ENCODE measurements around the gene CEP192. TPM values are rescaled to one million over a fixed set of nuclear protein-coding genes. Genes with fewer than 3 reads are reported as not detected.
A peak's percentile ranks its signal among the peaks of the same experiment; 100 is the strongest.

The CEP192 gene
- total and polyA plus RNA-seq, 2 of the 13 experiments (the other 11 are each of a cell fraction or from before 2014, with no cell fraction given), result 15.3 to 24.7 TPM

DNA sequence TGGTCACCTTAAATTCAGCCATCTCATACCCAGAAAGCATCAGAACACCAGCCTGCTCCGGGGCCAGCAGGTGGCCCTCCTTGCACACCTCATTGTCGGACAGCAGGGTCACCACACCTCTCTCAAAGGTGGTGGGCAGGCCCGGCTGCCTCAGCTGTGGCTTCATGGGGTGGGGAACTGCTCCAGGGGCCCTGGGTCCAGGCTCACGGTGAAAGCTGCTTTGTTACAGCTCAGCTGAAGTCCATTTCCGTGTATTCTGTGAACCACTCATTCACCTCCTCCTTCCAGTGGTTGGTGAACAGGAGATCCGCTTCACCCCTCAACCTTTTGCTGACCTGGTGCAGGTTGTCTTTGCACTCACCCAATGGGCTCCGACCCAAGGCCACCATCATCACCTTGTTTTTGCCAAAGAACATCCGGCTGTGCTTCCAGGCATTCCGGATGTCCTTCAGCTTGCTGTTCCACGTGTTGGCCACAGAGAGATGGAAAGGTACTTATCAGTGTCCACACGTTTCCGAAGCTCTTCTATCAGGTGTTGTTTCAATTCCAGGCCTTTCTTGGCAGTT lies 148.8 kb downstream of the CEP192 start (continued):
- TF ChIP-seq TBP (CRISPR knock-in tag; IDR thresholded peaks at IDR 0.05) (no peak), KMT2A (CRISPR knock-in tag; IDR thresholded peaks at IDR 0.05) (no peak), NFYC (CRISPR knock-in tag; IDR thresholded peaks at IDR 0.05) (peak; percentile 55), IKZF4 (CRISPR knock-in tag; IDR thresholded peaks at IDR 0.05; ENCODE audit: borderline replicate concordance, low read depth, not compliant biosample characterization) (no peak), ATRX (CRISPR knock-in tag; IDR thresholded peaks at IDR 0.05; ENCODE audit: borderline replicate concordance) (no peak), NFE2 (CRISPR knock-in tag; IDR thresholded peaks at IDR 0.05) (no peak), ZNF816 (CRISPR knock-in tag; IDR thresholded peaks at IDR 0.05; ENCODE audit: borderline replicate concordance) (no peak; the same call in 1 of the 2 replicates), MLLT10 (CRISPR knock-in tag; IDR thresholded peaks at IDR 0.05) (no peak), RFXANK (CRISPR knock-in tag; IDR thresholded peaks at IDR 0.05) (no peak), ZNF724P (CRISPR knock-in tag; IDR thresholded peaks at IDR 0.05; ENCODE audit: borderline replicate concordance) (no peak), POLR2G (IDR thresholded peaks at IDR 0.05; ENCODE audit: low read depth, low read length) (no peak), ZNF713 (CRISPR knock-in tag; IDR thresholded peaks at IDR 0.05) (no peak), ESRRA (CRISPR knock-in tag; IDR thresholded peaks at IDR 0.05; ENCODE audit: low read depth) (peak; percentile 78; the same call in 1 of the 2 replicates), RXRA (CRISPR knock-in tag; IDR thresholded peaks at IDR 0.05) (peak; percentile 64), ERF (CRISPR knock-in tag; IDR thresholded peaks at IDR 0.05) (peak; percentile 92; the same call in 1 of the 2 replicates), SPEN (CRISPR knock-in tag; IDR thresholded peaks at IDR 0.05; ENCODE audit: low read depth) (peak; percentile 64; the same call in 1 of the 2 replicates), DR1 (CRISPR knock-in tag; IDR thresholded peaks at IDR 0.05) (no peak; the same call in 1 of the 2 replicates), ZKSCAN8 (CRISPR knock-in tag; IDR thresholded peaks at IDR 0.05; ENCODE audit: borderline replicate concordance) (0 out of 2 replicates have a peak, but pooled peaks have one; percentile 51), CENPX (CRISPR knock-in tag; IDR thresholded peaks at IDR 0.05) (no peak), IKZF1 (IDR thresholded peaks at IDR 0.05) (no peak), TMF1 (CRISPR knock-in tag; IDR thresholded peaks at IDR 0.05; ENCODE audit: low read depth) (no peak), ZNF773 (CRISPR knock-in tag; IDR thresholded peaks at IDR 0.05; ENCODE audit: borderline replicate concordance) (no peak)
- TF ChIP-seq, protein P1, sequence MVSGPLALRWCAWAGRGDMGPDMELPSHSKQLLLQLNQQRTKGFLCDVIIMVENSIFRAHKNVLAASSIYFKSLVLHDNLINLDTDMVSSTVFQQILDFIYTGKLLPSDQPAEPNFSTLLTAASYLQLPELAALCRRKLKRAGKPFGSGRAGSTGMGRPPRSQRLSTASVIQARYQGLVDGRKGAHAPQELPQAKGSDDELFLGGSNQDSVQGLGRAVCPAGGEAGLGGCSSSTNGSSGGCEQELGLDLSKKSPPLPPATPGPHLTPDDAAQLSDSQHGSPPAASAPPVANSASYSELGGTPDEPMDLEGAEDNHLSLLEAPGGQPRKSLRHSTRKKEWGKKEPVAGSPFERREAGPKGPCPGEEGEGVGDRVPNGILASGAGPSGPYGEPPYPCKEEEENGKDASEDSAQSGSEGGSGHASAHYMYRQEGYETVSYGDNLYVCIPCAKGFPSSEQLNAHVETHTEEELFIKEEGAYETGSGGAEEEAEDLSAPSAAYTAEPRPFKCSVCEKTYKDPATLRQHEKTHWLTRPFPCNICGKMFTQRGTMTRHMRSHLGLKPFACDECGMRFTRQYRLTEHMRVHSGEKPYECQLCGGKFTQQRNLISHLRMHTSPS (CRISPR knock-in tag; IDR thresholded peaks at IDR 0.05; ENCODE audit: low read depth), result no peak
- TF ChIP-seq, protein P2, sequence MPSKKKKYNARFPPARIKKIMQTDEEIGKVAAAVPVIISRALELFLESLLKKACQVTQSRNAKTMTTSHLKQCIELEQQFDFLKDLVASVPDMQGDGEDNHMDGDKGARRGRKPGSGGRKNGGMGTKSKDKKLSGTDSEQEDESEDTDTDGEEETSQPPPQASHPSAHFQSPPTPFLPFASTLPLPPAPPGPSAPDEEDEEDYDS (CRISPR knock-in tag; IDR thresholded peaks at IDR 0.05), result peak; percentile 33; the same call in 1 of the 2 replicates
- TF ChIP-seq, protein P3, sequence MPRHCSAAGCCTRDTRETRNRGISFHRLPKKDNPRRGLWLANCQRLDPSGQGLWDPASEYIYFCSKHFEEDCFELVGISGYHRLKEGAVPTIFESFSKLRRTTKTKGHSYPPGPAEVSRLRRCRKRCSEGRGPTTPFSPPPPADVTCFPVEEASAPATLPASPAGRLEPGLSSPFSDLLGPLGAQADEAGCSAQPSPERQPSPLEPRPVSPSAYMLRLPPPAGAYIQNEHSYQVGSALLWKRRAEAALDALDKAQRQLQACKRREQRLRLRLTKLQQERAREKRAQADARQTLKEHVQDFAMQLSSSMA (CRISPR knock-in tag; IDR thresholded peaks at IDR 0.05), result peak; percentile 71; the same call in 1 of the 2 replicates
- TF ChIP-seq, protein P4, sequence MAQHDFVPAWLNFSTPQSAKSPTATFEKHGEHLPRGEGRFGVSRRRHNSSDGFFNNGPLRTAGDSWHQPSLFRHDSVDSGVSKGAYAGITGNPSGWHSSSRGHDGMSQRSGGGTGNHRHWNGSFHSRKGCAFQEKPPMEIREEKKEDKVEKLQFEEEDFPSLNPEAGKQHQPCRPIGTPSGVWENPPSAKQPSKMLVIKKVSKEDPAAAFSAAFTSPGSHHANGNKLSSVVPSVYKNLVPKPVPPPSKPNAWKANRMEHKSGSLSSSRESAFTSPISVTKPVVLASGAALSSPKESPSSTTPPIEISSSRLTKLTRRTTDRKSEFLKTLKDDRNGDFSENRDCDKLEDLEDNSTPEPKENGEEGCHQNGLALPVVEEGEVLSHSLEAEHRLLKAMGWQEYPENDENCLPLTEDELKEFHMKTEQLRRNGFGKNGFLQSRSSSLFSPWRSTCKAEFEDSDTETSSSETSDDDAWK (CRISPR knock-in tag; IDR thresholded peaks at IDR 0.05), result no peak

Measured in HepG2 (cell line).